DND-41 (cell line): ENCODE data around the gene CREM.

Experiments
- ATAC-seq: fragments of 200-7000 bp; cut with Tn5 transposase; 3 replicates; pipeline ENCODE4 v1.9.1; 2021; ENCODE audit warnings: low read depth; ENCODE audit not compliant: insufficient read depth
- DNase-seq: peaks from one replicate; pipeline ENCODE4 v3.0.0-alpha.2; 2020
- H2AFZ ChIP-seq: 2 replicates; pipeline ENCODE4 v1.6.0; 2012; ENCODE audit warnings: low read depth, low read length
- H3K27ac ChIP-seq: 2 replicates; pipeline ENCODE4 v1.5.1; 2012; ENCODE audit warnings: low read length, inconsistent platforms
- H3K27me3 ChIP-seq: fragments of 200-600 bp; sonication (generic); 2 replicates; pipeline ENCODE4 v1.6.0; 2012; ENCODE audit warnings: low read length, mild to moderate bottlenecking, inconsistent platforms; ENCODE audit not compliant: insufficient read depth, poor library complexity
- H3K36me3 ChIP-seq: 2 replicates; pipeline ENCODE4 v1.5.1; 2012; ENCODE audit warnings: low read length, inconsistent platforms; ENCODE audit not compliant: insufficient read depth
- H3K4me1 ChIP-seq: 2 replicates; pipeline ENCODE4 v1.5.1; 2012; ENCODE audit warnings: mild to moderate bottlenecking, low read length; ENCODE audit not compliant: insufficient read depth
- H3K4me2 ChIP-seq: 2 replicates; pipeline ENCODE4 v1.6.0; 2012; ENCODE audit warnings: mild to moderate bottlenecking, moderate library complexity, low read length, inconsistent platforms; ENCODE audit not compliant: insufficient read depth
- H3K4me3 ChIP-seq, 2 experiments: fragments of 200-600 bp in 1 of 2; shearing (Covaris generic) in 1 of 2; 2 replicates each; pipeline ENCODE4 v1.5.1; 2012 to 2016; ENCODE audit warnings: inconsistent platforms in 2 of 2, low read length in 2 of 2, mild to moderate bottlenecking in 2 of 2, low read depth in 1 of 2, moderate library complexity in 1 of 2
- H3K79me2 ChIP-seq: 2 replicates; pipeline ENCODE4 v1.6.0; 2012; ENCODE audit warnings: low read length, inconsistent platforms; ENCODE audit not compliant: insufficient read depth
- H3K9ac ChIP-seq: 2 replicates; pipeline ENCODE4 v1.6.0; 2012; ENCODE audit warnings: low read depth, mild to moderate bottlenecking, inconsistent platforms, low read length, moderate library complexity
- H3K9me3 ChIP-seq: 2 replicates; pipeline ENCODE4 v1.5.1; 2012; ENCODE audit warnings: low read length, moderate library complexity, mild to moderate bottlenecking, inconsistent platforms; ENCODE audit not compliant: insufficient read depth, severe bottlenecking
- H4K20me1 ChIP-seq: 2 replicates; pipeline ENCODE4 v1.6.0; 2012; ENCODE audit warnings: low read length; ENCODE audit not compliant: insufficient read depth
- CTCF ChIP-seq: IDR thresholded peaks from 2 replicates; pipeline ENCODE4 v1.5.1; 2012; ENCODE audit warnings: borderline replicate concordance, low read length, moderate library complexity, mild to moderate bottlenecking; ENCODE audit not compliant: poor library complexity, severe bottlenecking; ENCODE audit errors: extremely low read depth
- EZH2 ChIP-seq: IDR thresholded peaks from 3 replicates; pipeline ENCODE4 v1.6.1; 2012; ENCODE audit warnings: borderline replicate concordance, low read depth, mild to moderate bottlenecking, moderate library complexity, low read length, inconsistent platforms; ENCODE audit not compliant: severe bottlenecking

The CREM gene

GRCh38 chr10:35204650-35205319, 78.1 kb downstream of the CREM start:
- H4K20me1 ChIP-seq = no peaks in the 10 kb centered on the region
- H3K36me3 ChIP-seq = no peaks in the 10 kb centered on the region
- H3K4me2 ChIP-seq = no peak overlapping the region
- H3K4me1 ChIP-seq = no peaks in the 10 kb centered on the region
- no peak overlapping the region for H3K9ac ChIP-seq
- ATAC-seq (no peak), DNase-seq (no peak)
- H3K27me3 ChIP-seq = no peaks in the 10 kb centered on the region
- H3K79me2 ChIP-seq = no peaks in the 10 kb centered on the region
- H3K9me3 ChIP-seq = no peaks in the 10 kb centered on the region
- no peak overlapping the region for H3K4me3 ChIP-seq
- no peak overlapping the region for H3K27ac ChIP-seq
- no peak overlapping the region for H2AFZ ChIP-seq
- TF ChIP-seq CTCF (no peak), EZH2 (no peak)

- no peak overlapping the region for H3K27ac ChIP-seq
- no peaks in the 10 kb centered on the region for H3K9me3 ChIP-seq
- DNase-seq (no peak), ATAC-seq (no peak)
- no peak overlapping the region for H3K4me2 ChIP-seq
- H3K36me3 ChIP-seq = no peaks in the 10 kb centered on the region
- no peak overlapping the region for H2AFZ ChIP-seq
- H3K9ac ChIP-seq = no peak overlapping the region
- H4K20me1 ChIP-seq = no peaks in the 10 kb centered on the region
- H3K79me2 ChIP-seq = no peaks in the 10 kb centered on the region
- H3K4me1 ChIP-seq = no peaks in the 10 kb centered on the region
- TF ChIP-seq CTCF (no peak), EZH2 (no peak)
- H3K27me3 ChIP-seq = no peaks in the 10 kb centered on the region
- no peak overlapping the region for H3K4me3 ChIP-seq
Observed at GRCh38 chr10:35206274-35206673, 79.6 kb downstream of the CREM start.

- H3K9me3 ChIP-seq = no peaks in the 10 kb centered on the region
- H3K27me3 ChIP-seq = no peaks in the 10 kb centered on the region
- H3K36me3 ChIP-seq = no peaks in the 10 kb centered on the region
- H3K27ac ChIP-seq = no peak overlapping the region
- ATAC-seq = peak; percentile 64
- no peak overlapping the region for H2AFZ ChIP-seq
- peak; percentile 17 for DNase-seq
- no peak for TF ChIP-seq EZH2
- no peaks in the 10 kb centered on the region for H3K79me2 ChIP-seq
- H4K20me1 ChIP-seq = no peaks in the 10 kb centered on the region
- H3K4me1 ChIP-seq = no peaks in the 10 kb centered on the region
- H3K4me2 ChIP-seq = no peak overlapping the region
- no peak overlapping the region for H3K9ac ChIP-seq
- H3K4me3 ChIP-seq = no peak overlapping the region
Observed at GRCh38 chr10:35208536-35208935, 81.9 kb downstream of the CREM start.

GRCh38 chr10:35208949-35209613, 82.4 kb downstream of the CREM start:
- Histone ChIP-seq H3K9me3 (no peaks in the 10 kb centered on the region), H2AFZ (no peak overlapping the region), H3K4me2 (no peak overlapping the region), H3K4me1 (no peaks in the 10 kb centered on the region), H3K27me3 (no peaks in the 10 kb centered on the region), H4K20me1 (no peaks in the 10 kb centered on the region), H3K79me2 (no peaks in the 10 kb centered on the region), H3K36me3 (no peaks in the 10 kb centered on the region), H3K27ac (no peak overlapping the region), H3K4me3 (no peak overlapping the region), H3K9ac (no peak overlapping the region)
- no peak for DNase-seq
- TF ChIP-seq EZH2 (no peak), CTCF (no peak)
- ATAC-seq = no peak
